AG09309 (cell line): Measurements from ENCODE around the gene ZDHHC11B.
"Not testable (repeated sequence)": the region's sequence is repeated elsewhere in the genome, so short reads cannot be mapped to it uniquely, and the experiment has no call there.

ENCODE experiments used
- DNase-seq: peaks from one replicate; pipeline ENCODE4 v3.0.0-alpha.2; 2010; ENCODE audit warnings: low read depth
- H3K4me3 ChIP-seq: 2 replicates; pipeline ENCODE4 v1.5.1; 2011; ENCODE audit warnings: mild to moderate bottlenecking, low read depth, low read length, moderate library complexity; ENCODE audit not compliant: control insufficient read depth
- CTCF ChIP-seq: IDR thresholded peaks from 2 replicates; pipeline ENCODE4 v1.5.1; 2011; ENCODE audit warnings: mild to moderate bottlenecking, low read depth, low read length, inconsistent platforms; ENCODE audit not compliant: insufficient read depth, control insufficient read depth; ENCODE audit errors: missing control alignments

Gene ZDHHC11B

GRCh38 chr5:777756-778161 is 6.8 kb downstream of the ZDHHC11B start:
- no peak for DNase-seq
- no peak overlapping the region for H3K4me3 ChIP-seq
- no peak for TF ChIP-seq CTCF

GRCh38 chr5:776862-777711 is 7.4 kb downstream of the ZDHHC11B start:
- H3K4me3 ChIP-seq, result no peak overlapping the region
- no peak for DNase-seq
- no peak for TF ChIP-seq CTCF

GRCh38 chr5:775961-776861 is 8.3 kb downstream of the ZDHHC11B start:
- DNase-seq, result no peak
- no peak for TF ChIP-seq CTCF
- no peak overlapping the region for H3K4me3 ChIP-seq

- H3K4me3 ChIP-seq, DNase-seq: not testable (repeated sequence)
These were observed 9.0 kb downstream of the ZDHHC11B start for GRCh38 chr5:775595-775960.

GRCh38 chr5:774854-775505 is 9.5 kb downstream of the ZDHHC11B start:
- DNase-seq, H3K4me3 ChIP-seq: not testable (repeated sequence)

- not testable (repeated sequence) for DNase-seq, H3K4me3 ChIP-seq
These were observed 10.2 kb downstream of the ZDHHC11B start for GRCh38 chr5:774304-774703.

- no peak for TF ChIP-seq CTCF
- no peak for DNase-seq
- no peak overlapping the region for H3K4me3 ChIP-seq
These were observed 10.8 kb downstream of the ZDHHC11B start for GRCh38 chr5:773517-774264.

- not testable (repeated sequence) for H3K4me3 ChIP-seq, DNase-seq
These were observed 11.6 kb downstream of the ZDHHC11B start for GRCh38 chr5:772931-773330.

- not testable (repeated sequence) for H3K4me3 ChIP-seq, DNase-seq
These were observed 12.0 kb downstream of the ZDHHC11B start for GRCh38 chr5:772547-772890.

GRCh38 chr5:771841-772546 is 12.5 kb downstream of the ZDHHC11B start:
- not testable (repeated sequence) for H3K4me3 ChIP-seq, DNase-seq

- DNase-seq, H3K4me3 ChIP-seq: not testable (repeated sequence)
These were observed 13.3 kb downstream of the ZDHHC11B start for GRCh38 chr5:771087-771781.
